ENCODE results near the gene MIDN.
"Not testable (repeated sequence)": the region's sequence is repeated elsewhere in the genome, so short reads cannot be mapped to it uniquely, and the experiment has no call there.

The MIDN gene

GRCh38 chr19:1248139-1248785, at the start of gene MIDN:
Gene MIDN (plus strand): TSS chr19:1248583. CDS start chr19:1250297, 1,714 bp downstream.
- DNase-seq, result no peak

DNA sequence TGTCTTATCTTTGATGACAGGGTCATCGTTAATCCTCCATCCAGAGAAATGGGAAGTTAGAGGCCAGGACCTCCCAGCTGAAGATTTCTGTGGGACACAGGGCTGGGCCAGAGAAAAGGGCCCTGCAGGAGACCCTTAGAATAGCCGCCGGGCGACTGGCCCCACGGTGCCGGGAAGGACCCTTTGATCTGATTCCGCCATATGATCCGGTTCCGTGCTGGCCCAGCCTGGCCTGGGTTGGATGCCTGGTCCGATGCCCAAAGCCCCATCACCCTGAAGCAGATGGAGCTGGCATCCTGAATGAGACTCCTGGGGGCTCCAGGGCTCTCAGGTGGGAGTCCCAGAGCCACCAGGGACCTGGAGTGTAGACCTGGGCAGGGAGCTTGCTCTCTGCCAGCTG, 48.9 kb upstream of the MIDN start:
- DNase-seq, result no peak

GRCh38 chr19:1200614-1201013, 47.8 kb upstream of the MIDN start:
- not testable (repeated sequence) for DNase-seq

DNA sequence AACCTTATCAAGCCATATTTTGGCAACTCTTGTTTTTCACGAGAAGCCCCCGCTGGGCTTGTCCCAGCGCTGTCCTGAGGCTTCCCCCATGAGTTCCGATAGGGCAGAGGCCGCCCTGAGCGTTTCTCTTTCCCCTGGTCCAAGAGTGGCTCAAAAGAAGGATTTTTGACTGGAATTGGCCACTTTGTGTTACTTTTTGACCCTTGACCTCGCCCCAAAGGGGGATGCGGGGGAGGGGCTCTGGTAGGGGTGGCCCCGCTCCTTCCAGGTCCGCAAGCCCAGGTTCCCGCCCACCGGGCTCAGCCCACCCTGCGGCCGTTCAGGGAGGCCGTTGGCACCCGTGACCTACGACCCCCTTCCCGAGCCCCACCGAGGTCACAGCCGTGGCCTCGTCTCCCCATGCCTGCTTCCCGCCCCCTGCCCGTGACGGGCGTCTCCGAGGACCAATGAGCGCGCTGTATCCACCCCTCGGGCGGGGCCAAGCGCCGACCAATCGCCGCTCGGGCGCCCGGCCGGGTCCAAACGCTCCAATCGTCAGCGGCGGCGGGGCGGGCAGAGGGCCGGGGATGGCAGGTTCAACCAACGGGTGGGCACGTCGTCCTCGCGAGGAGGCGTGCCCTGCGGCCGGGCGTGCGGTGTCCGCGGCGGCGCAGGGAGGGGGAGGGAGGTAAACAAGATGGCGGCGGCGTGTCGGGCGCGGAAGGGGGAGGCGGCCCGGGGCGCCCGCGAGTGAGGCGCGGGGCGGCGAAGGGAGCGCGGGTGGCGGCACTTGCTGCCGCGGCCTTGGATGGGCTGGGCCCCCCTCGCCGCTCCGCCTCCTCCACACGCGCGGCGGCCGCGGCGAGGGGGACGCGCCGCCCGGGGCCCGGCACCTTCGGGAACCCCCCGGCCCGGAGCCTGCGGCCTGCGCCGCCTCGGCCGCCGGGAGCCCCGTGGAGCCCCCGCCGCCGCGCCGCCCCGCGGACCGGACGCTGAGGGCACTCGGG, 43.0 kb upstream of the MIDN start, which contains the start of gene STK11:
TSS of gene STK11 (plus strand) at position 665 of the 986 bp plus-strand sequence. CDS start 1,136 bp downstream, outside the sequence.
- peak; percentile 95 for DNase-seq

GRCh38 chr19:1206150-1206863, 42.1 kb upstream of the MIDN start:
- DNase-seq, result no peak

- no peak for DNase-seq
Measured at GRCh38 chr19:1206864-1207450, 41.4 kb upstream of the MIDN start.

GRCh38 chr19:1208830-1209229, 39.6 kb upstream of the MIDN start:
- DNase-seq, result not testable (repeated sequence)

- DNase-seq, result no peak
Measured at GRCh38 chr19:1210227-1210538, 38.2 kb upstream of the MIDN start.

DNA sequence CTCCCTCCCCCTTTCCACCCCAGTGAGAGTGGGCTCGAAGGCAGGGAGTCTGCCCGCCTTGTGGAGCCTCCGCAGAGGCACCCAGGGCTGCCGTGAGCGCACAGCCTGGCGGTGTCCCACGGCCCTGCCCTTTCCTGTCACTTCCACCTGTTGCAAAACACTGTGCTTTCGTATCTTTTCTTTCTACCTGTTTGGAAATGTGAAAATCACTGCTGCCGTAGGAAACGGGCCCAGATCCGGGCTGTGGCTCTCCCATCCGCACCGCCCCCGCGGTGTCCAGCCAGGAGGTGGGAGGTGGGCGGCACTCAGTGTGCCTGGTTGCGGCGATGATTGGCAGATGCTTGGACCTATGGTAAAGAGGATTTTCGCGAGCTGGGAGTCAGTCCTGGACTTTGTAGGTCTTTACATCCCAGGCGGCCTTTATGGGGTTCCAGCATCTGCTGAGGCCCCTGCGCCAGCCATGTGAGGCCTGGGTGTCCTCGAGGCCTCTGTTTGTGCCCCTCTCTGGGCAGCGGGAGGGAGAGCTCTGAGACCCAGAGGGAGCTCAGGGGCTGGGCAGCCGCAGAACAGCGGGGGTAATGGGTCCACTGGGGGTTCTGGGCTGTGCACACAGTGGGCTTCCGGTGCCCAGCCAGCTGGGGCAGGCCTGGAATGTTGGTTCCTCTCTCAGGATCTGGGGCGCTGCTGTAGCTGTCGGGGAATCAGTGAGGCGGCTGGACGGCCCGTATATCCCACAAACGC, 36.7 kb upstream of the MIDN start:
- DNase-seq, result no peak

DNA sequence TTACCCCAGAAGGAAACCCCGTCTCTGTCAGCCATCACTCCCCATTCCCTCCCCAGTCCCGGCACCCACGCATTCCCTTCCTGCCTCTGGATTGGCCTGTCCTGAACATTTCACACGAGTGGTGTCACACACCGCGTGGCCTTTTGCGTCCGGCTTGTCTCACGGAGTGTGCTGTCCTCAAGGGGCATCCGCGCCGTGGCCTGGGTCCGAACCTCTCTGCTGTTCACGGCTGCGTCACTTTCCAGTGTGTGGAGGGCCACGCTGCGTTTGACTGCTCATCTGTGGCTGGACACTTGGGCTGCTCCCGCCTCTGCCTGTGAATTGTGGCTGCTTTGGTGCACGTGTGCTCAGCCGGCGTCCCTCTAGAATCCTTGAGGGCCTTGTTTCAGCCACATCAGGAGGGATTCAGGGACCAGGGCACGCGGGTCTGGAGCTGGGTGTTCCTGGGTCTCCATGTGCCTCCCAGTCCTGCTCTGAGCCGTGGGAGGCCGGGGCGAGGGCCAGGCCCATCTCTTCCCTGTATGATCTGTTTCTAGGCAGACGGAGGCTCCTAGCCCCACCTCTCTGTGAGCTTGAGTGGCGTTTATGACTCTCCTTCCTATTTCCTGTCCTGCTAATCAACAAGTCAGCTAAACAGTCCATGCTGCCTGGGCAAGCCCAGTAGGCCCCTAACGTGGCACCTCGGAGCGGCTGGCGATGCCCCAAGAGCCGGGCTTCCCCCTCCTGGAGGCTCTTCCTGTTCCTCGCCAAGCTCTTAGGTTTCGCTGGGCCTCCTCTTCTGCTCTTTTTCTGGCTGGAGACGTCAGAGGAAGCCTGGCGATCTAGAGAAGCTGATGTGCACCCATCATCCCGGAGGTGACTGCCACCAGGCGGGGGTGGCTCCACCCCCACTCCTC, 34.7 kb upstream of the MIDN start:
- DNase-seq, result no peak

GRCh38 chr19:1214299-1214861, 34.0 kb upstream of the MIDN start:
- DNase-seq, result no peak

DNA sequence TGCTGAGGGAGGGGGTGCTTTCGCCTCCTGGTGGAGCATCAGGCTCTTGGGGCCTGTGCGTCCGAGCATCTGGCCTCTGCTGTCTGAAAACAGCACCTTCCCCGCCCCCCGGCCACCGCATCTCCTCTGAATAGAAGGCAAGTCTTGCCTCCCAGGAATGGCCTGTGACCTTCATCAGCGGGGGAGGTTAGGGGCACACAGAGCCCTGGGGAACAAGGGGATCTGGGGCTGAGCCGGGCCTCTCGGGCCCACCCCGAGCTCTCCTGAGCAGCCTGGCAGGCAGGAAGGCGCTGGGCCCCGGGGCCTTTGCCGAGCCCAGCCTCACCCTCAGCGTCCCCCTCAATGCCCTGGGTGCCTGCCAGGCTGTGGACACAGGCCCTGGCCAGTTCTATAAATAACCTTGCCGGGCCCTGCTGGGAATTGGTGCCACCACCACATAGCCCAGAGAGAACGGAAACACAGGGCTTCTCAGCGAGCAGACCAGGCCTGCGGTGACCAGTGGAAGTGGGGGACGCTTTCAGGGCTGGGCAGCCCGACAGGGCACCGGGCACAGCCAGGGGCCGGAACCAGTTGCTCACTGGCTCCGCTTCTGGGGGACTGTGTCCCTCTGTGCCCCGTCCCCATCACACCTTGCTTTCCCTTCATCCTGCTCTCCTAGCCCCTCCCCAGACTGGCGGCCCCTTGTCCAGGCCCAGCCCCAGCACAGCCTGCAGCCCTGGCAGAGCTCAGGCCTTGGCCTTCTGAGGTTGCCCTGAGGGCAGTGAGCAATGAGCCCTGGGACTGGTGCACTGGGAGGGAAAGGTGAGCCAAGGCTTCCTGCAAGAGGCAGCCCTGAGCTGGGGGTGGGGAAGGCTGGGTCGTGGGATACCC, 33.3 kb upstream of the MIDN start:
- no peak for DNase-seq

- DNase-seq, result no peak
Measured at GRCh38 chr19:1216756-1217155, 31.6 kb upstream of the MIDN start.

DNA sequence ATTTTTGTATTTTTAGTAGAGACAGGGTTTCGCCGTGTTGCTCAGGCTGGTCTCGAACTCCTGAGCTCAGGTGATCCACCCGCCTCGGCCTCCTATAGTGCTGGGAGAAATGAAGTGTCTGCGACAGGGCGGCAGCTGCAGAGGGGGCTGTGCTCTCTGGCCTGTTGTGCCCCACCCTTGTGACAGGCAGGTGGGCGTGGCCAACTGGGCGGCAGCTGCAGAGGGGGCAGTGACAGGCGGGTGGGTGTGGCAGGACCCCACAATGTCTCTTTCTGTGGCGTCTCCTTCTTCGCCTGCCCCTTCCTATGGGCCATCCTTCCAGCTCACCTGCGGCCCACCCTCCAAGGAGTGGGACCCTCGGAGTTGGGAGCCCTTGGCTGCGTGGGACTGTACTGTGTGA, 31.0 kb upstream of the MIDN start:
- DNase-seq, result no peak

DNA sequence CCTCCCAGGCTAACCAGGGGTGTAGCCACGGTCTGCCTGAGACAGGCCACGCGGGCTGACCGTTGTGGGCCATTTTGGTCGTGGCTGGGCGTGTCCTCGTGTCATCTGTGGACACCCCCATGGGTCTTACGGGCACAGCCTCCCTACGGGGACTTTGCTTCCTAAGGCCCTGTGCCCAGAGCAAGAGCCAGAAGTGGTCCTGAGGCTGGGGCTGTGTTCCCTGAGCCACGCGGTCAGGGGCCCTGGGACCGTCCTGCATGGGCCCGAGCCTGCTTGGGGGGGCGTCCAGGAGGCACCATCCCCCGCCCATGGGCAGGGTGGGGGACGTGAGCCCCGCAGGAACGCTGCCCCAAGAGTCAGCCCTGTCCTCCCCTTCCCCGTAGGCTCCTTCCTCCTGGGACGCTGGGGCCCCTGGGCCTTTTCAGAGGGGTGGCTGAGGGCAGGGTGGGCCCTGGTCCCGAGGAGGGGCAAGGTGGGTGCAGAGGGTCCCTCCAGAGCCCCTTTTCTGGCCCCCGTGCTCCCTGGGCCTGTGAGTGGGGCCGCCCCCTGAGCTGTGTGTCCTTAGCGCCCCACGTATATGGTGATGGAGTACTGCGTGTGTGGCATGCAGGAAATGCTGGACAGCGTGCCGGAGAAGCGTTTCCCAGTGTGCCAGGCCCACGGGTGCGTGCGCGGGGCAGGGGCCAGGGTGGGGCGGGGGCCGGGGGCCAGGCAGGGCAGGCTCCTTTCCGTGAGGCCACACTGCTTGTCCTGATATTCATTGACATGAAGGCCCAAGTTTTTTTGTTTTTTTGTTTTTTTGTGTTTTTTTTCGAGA, 29.4 kb upstream of the MIDN start:
- DNase-seq, result no peak

DNA sequence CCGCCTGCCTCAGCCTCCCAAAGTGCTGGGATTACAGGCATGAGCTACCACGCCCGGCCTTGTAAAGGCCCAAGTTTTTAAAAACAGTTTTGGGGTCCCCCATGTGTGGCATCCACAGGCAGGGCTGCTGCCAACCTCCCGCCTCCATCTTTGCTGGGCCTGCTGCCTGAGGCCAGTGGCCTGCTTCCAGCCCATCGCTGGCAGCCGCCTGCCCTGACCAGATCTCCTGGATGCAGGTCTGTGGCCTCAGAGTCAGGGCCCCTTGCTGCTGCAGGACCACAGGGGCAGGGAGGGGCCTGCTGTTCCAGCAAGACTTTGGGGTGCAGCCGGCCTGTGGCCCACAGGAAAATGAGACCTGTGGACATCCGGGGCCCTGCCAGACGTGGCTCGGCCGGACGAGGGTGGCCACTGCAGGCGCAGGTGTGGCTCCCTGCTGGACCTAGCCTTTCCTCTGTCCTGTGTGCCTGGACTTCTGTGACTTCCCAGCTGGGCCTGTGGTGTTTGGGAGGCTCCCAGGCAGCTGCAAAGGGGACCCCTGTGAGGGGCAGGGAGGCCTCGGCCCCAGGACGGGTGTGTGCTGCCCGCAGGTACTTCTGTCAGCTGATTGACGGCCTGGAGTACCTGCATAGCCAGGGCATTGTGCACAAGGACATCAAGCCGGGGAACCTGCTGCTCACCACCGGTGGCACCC, 28.5 kb upstream of the MIDN start:
- DNase-seq, result no peak

GRCh38 chr19:1220477-1220930, 27.9 kb upstream of the MIDN start:
- no peak for DNase-seq
